ENCODE results near the gene EIPR1. TPM values are rescaled to one million over a fixed set of nuclear protein-coding genes. Genes with fewer than 3 reads are reported as not detected.

The EIPR1 gene
- total RNA-seq, 1 experiment from 2014 or later: 22.8 TPM

DNA sequence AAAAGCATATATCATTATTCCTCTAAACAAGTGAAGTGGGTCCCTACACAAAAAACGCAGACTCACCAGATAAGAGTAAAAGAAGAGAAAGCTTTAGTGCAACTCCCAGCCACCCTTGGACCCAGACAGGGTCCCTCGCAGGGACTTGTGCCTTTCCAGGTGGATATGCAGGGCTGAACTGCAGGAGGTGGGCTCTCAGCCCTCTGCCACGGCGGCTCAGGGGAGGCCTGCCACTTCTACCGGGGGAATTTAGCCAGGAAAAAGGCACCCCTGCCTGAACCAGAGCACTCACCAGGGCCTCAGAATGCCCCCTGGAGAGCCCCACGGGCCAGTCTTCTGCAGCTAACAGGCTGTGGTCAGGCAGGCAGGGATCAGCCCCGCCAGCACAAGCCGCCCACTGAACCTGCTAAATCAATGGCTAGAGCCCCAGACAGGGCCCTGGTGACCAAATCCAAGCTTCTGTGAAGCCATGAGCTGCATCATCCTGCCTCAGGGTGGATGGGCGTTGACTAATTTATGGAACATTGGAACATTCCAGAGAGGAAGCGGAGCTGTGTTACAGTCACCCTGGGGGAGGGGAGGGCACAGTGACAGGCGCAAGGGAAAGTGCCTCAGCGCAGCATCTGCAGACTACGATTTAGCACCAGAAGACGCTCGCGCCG is 209.3 kb downstream of the EIPR1 start:
- H3K27me3 Mint-ChIP-seq (ENCODE audit: low read depth): no peaks in the 10 kb centered on the region
- POLR2A ChIA-PET: no interaction called here

DNA sequence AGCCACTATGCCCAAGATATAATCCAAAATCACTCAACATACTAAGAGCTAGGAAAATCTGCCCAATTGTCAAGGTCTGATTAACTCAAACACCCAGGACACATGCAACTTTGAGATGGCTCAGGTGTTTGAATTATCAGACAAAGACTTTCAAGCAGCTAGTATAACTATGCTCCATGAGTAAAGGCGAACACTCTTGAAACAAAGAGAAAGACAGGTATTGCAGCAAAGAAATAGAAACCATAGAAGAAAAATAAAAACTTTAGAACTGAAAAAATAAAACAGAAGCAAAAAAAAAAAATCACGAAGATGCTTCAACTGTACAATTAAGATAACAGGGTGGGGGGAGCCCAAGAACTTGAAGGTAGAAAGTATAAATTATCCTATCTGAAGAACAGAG is 214.2 kb downstream of the EIPR1 start:
- CTCF ChIA-PET: no interaction called here
- TF ChIP-seq, protein P1, sequence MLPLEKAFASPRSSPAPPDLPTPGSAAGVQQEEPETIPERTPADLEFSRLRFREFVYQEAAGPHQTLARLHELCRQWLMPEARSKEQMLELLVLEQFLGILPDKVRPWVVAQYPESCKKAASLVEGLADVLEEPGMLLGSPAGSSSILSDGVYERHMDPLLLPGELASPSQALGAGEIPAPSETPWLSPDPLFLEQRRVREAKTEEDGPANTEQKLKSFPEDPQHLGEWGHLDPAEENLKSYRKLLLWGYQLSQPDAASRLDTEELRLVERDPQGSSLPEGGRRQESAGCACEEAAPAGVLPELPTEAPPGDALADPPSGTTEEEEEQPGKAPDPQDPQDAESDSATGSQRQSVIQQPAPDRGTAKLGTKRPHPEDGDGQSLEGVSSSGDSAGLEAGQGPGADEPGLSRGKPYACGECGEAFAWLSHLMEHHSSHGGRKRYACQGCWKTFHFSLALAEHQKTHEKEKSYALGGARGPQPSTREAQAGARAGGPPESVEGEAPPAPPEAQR (CRISPR knock-in tag; IDR thresholded peaks at IDR 0.05): no peak
- TF ChIP-seq ETV6 (CRISPR knock-in tag; IDR thresholded peaks at IDR 0.05) (no peak), CREB1 (CRISPR knock-in tag; IDR thresholded peaks at IDR 0.05) (no peak), ZNF138 (CRISPR knock-in tag; conservative IDR thresholded peaks at IDR 0.05) (no peak), TCF7 (CRISPR knock-in tag; IDR thresholded peaks at IDR 0.05; ENCODE audit: low read depth) (no peak), NFYB (CRISPR knock-in tag; conservative IDR thresholded peaks at IDR 0.05; ENCODE audit: low read depth) (no peak), EMX1 (CRISPR knock-in tag; IDR thresholded peaks at IDR 0.05) (no peak), ESRRA (CRISPR knock-in tag; IDR thresholded peaks at IDR 0.05; ENCODE audit: borderline replicate concordance) (no peak), CBFB (CRISPR knock-in tag; IDR thresholded peaks at IDR 0.05; ENCODE audit: low read depth) (no peak), SMAD4 (CRISPR knock-in tag; IDR thresholded peaks at IDR 0.05) (no peak)
- TF ChIP-seq, protein P2, sequence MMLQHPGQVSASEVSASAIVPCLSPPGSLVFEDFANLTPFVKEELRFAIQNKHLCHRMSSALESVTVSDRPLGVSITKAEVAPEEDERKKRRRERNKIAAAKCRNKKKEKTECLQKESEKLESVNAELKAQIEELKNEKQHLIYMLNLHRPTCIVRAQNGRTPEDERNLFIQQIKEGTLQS (CRISPR knock-in tag; conservative IDR thresholded peaks at IDR 0.05): no peak
- TF ChIP-seq, protein P3, sequence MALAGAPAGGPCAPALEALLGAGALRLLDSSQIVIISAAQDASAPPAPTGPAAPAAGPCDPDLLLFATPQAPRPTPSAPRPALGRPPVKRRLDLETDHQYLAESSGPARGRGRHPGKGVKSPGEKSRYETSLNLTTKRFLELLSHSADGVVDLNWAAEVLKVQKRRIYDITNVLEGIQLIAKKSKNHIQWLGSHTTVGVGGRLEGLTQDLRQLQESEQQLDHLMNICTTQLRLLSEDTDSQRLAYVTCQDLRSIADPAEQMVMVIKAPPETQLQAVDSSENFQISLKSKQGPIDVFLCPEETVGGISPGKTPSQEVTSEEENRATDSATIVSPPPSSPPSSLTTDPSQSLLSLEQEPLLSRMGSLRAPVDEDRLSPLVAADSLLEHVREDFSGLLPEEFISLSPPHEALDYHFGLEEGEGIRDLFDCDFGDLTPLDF (CRISPR knock-in tag; IDR thresholded peaks at IDR 0.05): no peak
- TF ChIP-seq, protein P4, sequence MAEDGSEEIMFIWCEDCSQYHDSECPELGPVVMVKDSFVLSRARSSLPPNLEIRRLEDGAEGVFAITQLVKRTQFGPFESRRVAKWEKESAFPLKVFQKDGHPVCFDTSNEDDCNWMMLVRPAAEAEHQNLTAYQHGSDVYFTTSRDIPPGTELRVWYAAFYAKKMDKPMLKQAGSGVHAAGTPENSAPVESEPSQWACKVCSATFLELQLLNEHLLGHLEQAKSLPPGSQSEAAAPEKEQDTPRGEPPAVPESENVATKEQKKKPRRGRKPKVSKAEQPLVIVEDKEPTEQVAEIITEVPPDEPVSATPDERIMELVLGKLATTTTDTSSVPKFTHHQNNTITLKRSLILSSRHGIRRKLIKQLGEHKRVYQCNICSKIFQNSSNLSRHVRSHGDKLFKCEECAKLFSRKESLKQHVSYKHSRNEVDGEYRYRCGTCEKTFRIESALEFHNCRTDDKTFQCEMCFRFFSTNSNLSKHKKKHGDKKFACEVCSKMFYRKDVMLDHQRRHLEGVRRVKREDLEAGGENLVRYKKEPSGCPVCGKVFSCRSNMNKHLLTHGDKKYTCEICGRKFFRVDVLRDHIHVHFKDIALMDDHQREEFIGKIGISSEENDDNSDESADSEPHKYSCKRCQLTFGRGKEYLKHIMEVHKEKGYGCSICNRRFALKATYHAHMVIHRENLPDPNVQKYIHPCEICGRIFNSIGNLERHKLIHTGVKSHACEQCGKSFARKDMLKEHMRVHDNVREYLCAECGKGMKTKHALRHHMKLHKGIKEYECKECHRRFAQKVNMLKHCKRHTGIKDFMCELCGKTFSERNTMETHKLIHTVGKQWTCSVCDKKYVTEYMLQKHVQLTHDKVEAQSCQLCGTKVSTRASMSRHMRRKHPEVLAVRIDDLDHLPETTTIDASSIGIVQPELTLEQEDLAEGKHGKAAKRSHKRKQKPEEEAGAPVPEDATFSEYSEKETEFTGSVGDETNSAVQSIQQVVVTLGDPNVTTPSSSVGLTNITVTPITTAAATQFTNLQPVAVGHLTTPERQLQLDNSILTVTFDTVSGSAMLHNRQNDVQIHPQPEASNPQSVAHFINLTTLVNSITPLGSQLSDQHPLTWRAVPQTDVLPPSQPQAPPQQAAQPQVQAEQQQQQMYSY (CRISPR knock-in tag; IDR thresholded peaks at IDR 0.05): no peak
- Mint-ChIP-seq H3K27ac (no peak overlapping the region), H3K9me3 (peaks cover 40% of the 10 kb centered on the region), H3K27me3 (ENCODE audit: low read depth) (no peaks in the 10 kb centered on the region; the same call in 1 of the 2 replicates), H3K36me3 (peaks cover 39% of the 10 kb centered on the region), H3K4me1 (peaks cover 4% of the 10 kb centered on the region), H3K4me3 (no peak overlapping the region)
- DNase-seq (ENCODE audit: low spot score) (no peak), ATAC-seq (no peak)
- POLR2A ChIA-PET: no interaction called here

More for the DNA sequence above, 209.3 kb downstream of the EIPR1 start:
- H3K27ac Mint-ChIP-seq: peak overlapping the region; percentile 25
- peaks cover 25% of the 10 kb centered on the region for H3K36me3 Mint-ChIP-seq
- peaks cover 21% of the 10 kb centered on the region for H3K9me3 Mint-ChIP-seq
- DNase-seq (ENCODE audit: low spot score) (peak; percentile 20), ATAC-seq (peak; percentile 75)
- TF ChIP-seq ZNF396 (CRISPR knock-in tag; IDR thresholded peaks at IDR 0.05; ENCODE audit: borderline replicate concordance): no peak
- TF ChIP-seq ZNF423 (CRISPR knock-in tag; IDR thresholded peaks at IDR 0.05): peak; percentile 61; the same call in 1 of the 2 replicates
- no peak overlapping the region for H3K4me3 Mint-ChIP-seq
- CTCF ChIA-PET: interaction anchor here (0.7 kb wide), 1 partner anchor 10 kb away, joined by 3 read pairs; no protein-coding TSS in a partner anchor
- peaks cover 14% of the 10 kb centered on the region for H3K4me1 Mint-ChIP-seq

DNA sequence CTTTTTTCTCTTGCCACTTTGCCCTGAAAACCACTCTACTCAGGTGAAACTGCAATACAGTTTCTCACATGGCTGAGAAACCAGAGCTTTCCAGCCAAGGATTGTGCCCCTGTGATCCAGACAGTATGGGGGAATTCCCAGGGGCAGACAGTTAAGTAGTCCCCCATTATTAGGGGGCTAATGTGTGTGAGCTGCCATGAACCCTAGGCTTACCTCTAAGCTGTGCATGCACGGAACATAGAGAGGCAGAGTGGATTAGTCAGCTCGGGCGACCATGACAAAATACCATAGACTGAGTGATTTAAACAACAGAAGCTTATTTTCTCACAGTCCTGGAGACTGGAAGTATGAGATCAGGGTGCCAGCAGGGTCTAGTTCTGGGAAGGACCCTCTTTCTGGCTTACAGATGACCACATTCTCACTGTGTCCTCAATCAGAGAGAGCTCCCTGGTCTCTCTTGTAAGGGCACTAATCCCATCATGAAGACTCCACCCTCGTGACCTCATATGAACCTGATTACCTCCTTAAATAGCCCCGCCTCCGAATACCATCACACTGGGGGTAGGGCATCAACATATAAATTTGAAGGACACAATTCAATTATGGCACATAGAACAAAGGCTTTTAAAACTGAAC is 215.1 kb downstream of the EIPR1 start:
- no peaks in the 10 kb centered on the region for H3K4me1 Mint-ChIP-seq
- H3K9me3 Mint-ChIP-seq: peaks cover 40% of the 10 kb centered on the region
- POLR2A ChIA-PET: no interaction called here

More for the DNA sequence above, 215.1 kb downstream of the EIPR1 start:
- CTCF ChIA-PET: no interaction called here
- Mint-ChIP-seq H3K27me3 (ENCODE audit: low read depth) (no peaks in the 10 kb centered on the region; the same call in 1 of the 2 replicates), H3K27ac (no peak overlapping the region), H3K4me3 (no peak overlapping the region), H3K36me3 (peaks cover 39% of the 10 kb centered on the region)
- TF ChIP-seq, protein P5, sequence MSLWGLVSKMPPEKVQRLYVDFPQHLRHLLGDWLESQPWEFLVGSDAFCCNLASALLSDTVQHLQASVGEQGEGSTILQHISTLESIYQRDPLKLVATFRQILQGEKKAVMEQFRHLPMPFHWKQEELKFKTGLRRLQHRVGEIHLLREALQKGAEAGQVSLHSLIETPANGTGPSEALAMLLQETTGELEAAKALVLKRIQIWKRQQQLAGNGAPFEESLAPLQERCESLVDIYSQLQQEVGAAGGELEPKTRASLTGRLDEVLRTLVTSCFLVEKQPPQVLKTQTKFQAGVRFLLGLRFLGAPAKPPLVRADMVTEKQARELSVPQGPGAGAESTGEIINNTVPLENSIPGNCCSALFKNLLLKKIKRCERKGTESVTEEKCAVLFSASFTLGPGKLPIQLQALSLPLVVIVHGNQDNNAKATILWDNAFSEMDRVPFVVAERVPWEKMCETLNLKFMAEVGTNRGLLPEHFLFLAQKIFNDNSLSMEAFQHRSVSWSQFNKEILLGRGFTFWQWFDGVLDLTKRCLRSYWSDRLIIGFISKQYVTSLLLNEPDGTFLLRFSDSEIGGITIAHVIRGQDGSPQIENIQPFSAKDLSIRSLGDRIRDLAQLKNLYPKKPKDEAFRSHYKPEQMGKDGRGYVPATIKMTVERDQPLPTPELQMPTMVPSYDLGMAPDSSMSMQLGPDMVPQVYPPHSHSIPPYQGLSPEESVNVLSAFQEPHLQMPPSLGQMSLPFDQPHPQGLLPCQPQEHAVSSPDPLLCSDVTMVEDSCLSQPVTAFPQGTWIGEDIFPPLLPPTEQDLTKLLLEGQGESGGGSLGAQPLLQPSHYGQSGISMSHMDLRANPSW (CRISPR knock-in tag; conservative IDR thresholded peaks at IDR 0.05; ENCODE audit: low read depth): no peak
- TF ChIP-seq ZNF232 (CRISPR knock-in tag; IDR thresholded peaks at IDR 0.05) (no peak), SMAD4 (CRISPR knock-in tag; IDR thresholded peaks at IDR 0.05) (no peak), ZBTB21 (CRISPR knock-in tag; IDR thresholded peaks at IDR 0.05; ENCODE audit: borderline replicate concordance) (no peak), FOXK1 (CRISPR knock-in tag; IDR thresholded peaks at IDR 0.05) (no peak), TEAD4 (CRISPR knock-in tag; IDR thresholded peaks at IDR 0.05) (no peak)
- TF ChIP-seq, protein P6, sequence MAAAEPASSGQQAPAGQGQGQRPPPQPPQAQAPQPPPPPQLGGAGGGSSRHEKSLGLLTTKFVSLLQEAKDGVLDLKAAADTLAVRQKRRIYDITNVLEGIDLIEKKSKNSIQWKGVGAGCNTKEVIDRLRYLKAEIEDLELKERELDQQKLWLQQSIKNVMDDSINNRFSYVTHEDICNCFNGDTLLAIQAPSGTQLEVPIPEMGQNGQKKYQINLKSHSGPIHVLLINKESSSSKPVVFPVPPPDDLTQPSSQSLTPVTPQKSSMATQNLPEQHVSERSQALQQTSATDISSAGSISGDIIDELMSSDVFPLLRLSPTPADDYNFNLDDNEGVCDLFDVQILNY (CRISPR knock-in tag; IDR thresholded peaks at IDR 0.05): no peak
- ATAC-seq (no peak), DNase-seq (ENCODE audit: low spot score) (no peak)
